ENCODE results near the gene TLR4. TPM values are rescaled to one million over a fixed set of nuclear protein-coding genes. Genes with fewer than 3 reads are reported as not detected.

TLR4 gene
- 88.0 and 89.8 TPM in 2 replicates for total RNA-seq

DNA sequence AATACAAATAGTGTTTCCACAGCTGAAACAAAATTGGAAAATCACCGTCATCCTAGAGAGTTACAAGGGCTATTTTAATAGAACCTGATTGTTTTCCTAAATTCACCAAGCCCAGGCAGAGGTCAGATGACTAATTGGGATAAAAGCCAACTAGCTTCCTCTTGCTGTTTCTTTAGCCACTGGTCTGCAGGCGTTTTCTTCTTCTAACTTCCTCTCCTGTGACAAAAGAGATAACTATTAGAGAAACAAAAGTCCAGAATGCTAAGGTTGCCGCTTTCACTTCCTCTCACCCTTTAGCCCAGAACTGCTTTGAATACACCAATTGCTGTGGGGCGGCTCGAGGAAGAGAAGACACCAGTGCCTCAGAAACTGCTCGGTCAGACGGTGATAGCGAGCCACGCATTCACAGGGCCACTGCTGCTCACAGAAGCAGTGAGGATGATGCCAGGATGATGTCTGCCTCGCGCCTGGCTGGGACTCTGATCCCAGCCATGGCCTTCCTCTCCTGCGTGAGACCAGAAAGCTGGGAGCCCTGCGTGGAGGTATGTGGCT is at the start of gene TLR4:
Gene TLR4 (plus strand): TSS at position 380 of the 552 bp plus-strand sequence. CDS start 70 bp downstream, at position 450.

Measured in aortic smooth muscle cell (primary cell).